ENCODE data around the gene TEX44. TPM values are rescaled to one million over a fixed set of nuclear protein-coding genes. Genes with fewer than 3 reads are reported as not detected.

Gene TEX44
- total and polyA plus RNA-seq, 9 of the 15 experiments (the other 6 are each of a cell fraction or from before 2014, with no cell fraction given) = not detected

GRCh38 chr2:231590614-231591013 lies 2.0 kb upstream of the TEX44 start:
- Histone ChIP-seq H3K9me1 (ENCODE audit: control insufficient read depth, insufficient read depth, low read length) (no peaks in the 10 kb centered on the region), H4K20me1 (replicated peaks; ENCODE audit: control insufficient read depth, insufficient read depth, low read length) (no peaks in the 10 kb centered on the region; the same call in 1 of the 2 replicates), H3K9ac (ENCODE audit: insufficient read depth in 1 of 2, low read depth in 2 of 2, low read length in 2 of 2) (no peak overlapping the region), H3K9me3 (replicated peaks; ENCODE audit: control insufficient read depth, insufficient read depth, low read depth, low read length) (no peaks in the 10 kb centered on the region), H3K4me1 (replicated peaks in 1 of 2; ENCODE audit: control insufficient read depth in 2 of 2, insufficient read depth in 2 of 2, low read length in 2 of 2) (peaks cover 0 to 7% of the 10 kb centered on the region in 2 experiments; a peak in 2 of 5 replicates), H3K36me3 (ENCODE audit: control insufficient read depth, insufficient read depth, low read length) (no peaks in the 10 kb centered on the region), H3K4me2 (ENCODE audit: insufficient read depth, low read length) (no peak overlapping the region), H3K27me3 (ENCODE audit: control insufficient read depth in 2 of 2, insufficient read depth in 2 of 2, low read length in 2 of 2) (peaks cover 5 to 46% of the 10 kb centered on the region in 2 experiments; a peak in 3 of 5 replicates), H3K79me2 (ENCODE audit: control insufficient read depth, insufficient read depth, low read length) (no peaks in the 10 kb centered on the region), H3K4me3 (no peak overlapping the region), H3K27ac (ENCODE audit: extremely low read depth, low read depth, low read length) (no peak overlapping the region), H2AFZ (ENCODE audit: low read depth, low read length) (no peak overlapping the region)
- WGBS (ENCODE audit: insufficient coverage, low coverage, missing lambda C conversion rate) = 0% methylated on average over 2 of the region's 6 CpGs
- intact Hi-C loops (cut with micrococcal nuclease) = no loop called here
- in situ Hi-C loops (cut with MboI) = no loop called here
- ATAC-seq (no peak), FAIRE-seq (no peak), DNase-seq (ENCODE audit: extremely low read depth in 1 of 4, low spot score in 3 of 4) (no peak)
- no TSS peak for BruUV-seq (replicated peaks)
- CTCF ChIA-PET (ENCODE audit: low intra/inter-chr PET ratio) = no interaction called here
- TF ChIP-seq, protein P1, sequence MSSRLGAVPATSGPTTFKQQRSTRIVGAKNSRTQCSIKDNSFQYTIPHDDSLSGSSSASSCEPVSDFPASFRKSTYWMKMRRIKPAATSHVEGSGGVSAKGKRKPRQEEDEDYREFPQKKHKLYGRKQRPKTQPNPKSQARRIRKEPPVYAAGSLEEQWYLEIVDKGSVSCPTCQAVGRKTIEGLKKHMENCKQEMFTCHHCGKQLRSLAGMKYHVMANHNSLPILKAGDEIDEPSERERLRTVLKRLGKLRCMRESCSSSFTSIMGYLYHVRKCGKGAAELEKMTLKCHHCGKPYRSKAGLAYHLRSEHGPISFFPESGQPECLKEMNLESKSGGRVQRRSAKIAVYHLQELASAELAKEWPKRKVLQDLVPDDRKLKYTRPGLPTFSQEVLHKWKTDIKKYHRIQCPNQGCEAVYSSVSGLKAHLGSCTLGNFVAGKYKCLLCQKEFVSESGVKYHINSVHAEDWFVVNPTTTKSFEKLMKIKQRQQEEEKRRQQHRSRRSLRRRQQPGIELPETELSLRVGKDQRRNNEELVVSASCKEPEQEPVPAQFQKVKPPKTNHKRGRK (tag; IDR thresholded peaks at IDR 0.05) = no peak
- TF ChIP-seq MIER1 (IDR thresholded peaks at IDR 0.05; ENCODE audit: low read depth) (no peak), TEAD4 (IDR thresholded peaks at IDR 0.05; ENCODE audit: low read length) (no peak), TEAD4 (CRISPR knock-in tag; IDR thresholded peaks at IDR 0.05; ENCODE audit: borderline replicate concordance) (no peak), MED1 (CRISPR knock-in tag; IDR thresholded peaks at IDR 0.05; ENCODE audit: borderline replicate concordance) (no peak), TFAM (CRISPR knock-in tag; conservative IDR thresholded peaks at IDR 0.05) (no peak)
- TF ChIP-seq, protein P2, sequence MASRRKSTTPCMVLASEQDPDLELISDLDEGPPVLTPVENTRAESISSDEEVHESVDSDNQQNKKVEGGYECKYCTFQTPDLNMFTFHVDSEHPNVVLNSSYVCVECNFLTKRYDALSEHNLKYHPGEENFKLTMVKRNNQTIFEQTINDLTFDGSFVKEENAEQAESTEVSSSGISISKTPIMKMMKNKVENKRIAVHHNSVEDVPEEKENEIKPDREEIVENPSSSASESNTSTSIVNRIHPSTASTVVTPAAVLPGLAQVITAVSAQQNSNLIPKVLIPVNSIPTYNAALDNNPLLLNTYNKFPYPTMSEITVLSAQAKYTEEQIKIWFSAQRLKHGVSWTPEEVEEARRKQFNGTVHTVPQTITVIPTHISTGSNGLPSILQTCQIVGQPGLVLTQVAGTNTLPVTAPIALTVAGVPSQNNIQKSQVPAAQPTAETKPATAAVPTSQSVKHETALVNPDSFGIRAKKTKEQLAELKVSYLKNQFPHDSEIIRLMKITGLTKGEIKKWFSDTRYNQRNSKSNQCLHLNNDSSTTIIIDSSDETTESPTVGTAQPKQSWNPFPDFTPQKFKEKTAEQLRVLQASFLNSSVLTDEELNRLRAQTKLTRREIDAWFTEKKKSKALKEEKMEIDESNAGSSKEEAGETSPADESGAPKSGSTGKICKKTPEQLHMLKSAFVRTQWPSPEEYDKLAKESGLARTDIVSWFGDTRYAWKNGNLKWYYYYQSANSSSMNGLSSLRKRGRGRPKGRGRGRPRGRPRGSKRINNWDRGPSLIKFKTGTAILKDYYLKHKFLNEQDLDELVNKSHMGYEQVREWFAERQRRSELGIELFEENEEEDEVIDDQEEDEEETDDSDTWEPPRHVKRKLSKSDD (conservative IDR thresholded peaks at IDR 0.05; ENCODE audit: low read length) = no peak
- POLR2A ChIA-PET = interaction anchor here (0.6 kb wide), 1 partner anchor 118 kb away, joined by 3 read pairs; the partner anchor contains the start of gene PTMA
